Gastroesophageal sphincter (tissue), 3 donors: Measurements from ENCODE around the gene AMOTL1.

Experiments used
- EP300 ChIP-seq: sonication (generic); formaldehyde crosslinking; IDR thresholded peaks from one replicate; pipeline ENCODE4 v1.6.1; 2017; ENCODE audit warnings: antibody characterized with exemption, mild to moderate bottlenecking
- POLR2A ChIP-seq, 2 donors: fragments of 450-650 bp; IDR thresholded peaks; one replicate each; pipeline ENCODE4 v1.6.1; 2017; ENCODE audit warnings: antibody characterized with exemption in 2 of 2, mild to moderate bottlenecking in 2 of 2, moderate library complexity in 1 of 2
- TF ChIP-seq, protein P1 (sequence below), 4 experiments: fragments of 200-600 bp in 2 of 4; fragments of 450-650 bp in 2 of 4; sonication (generic) in 1 of 4; IDR thresholded peaks; one replicate each; pipeline ENCODE4 v1.5.1; 2017 to 2019; ENCODE audit warnings: antibody characterized with exemption in 4 of 4, mild to moderate bottlenecking in 2 of 4, moderate library complexity in 2 of 4

DNA sequence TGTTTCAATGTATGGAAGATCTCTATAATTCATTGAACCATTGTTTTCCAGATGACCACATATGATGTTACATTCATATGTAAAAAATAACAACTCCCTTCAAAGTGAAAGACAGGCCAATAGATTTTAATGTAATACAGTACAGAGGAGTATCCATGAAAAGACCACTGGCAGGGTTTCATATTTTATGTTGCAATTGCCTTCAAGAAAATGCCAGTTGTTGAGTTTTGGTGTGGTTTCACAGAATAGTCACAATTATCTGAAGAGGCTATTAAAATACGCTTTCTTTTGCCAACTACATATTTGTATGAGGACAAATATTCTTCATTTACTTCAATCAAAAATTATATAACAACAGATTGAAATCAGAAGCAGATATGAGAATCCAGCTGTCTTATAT is 14.3 kb downstream of the AMOTL1 start:
- TF ChIP-seq, protein P1, sequence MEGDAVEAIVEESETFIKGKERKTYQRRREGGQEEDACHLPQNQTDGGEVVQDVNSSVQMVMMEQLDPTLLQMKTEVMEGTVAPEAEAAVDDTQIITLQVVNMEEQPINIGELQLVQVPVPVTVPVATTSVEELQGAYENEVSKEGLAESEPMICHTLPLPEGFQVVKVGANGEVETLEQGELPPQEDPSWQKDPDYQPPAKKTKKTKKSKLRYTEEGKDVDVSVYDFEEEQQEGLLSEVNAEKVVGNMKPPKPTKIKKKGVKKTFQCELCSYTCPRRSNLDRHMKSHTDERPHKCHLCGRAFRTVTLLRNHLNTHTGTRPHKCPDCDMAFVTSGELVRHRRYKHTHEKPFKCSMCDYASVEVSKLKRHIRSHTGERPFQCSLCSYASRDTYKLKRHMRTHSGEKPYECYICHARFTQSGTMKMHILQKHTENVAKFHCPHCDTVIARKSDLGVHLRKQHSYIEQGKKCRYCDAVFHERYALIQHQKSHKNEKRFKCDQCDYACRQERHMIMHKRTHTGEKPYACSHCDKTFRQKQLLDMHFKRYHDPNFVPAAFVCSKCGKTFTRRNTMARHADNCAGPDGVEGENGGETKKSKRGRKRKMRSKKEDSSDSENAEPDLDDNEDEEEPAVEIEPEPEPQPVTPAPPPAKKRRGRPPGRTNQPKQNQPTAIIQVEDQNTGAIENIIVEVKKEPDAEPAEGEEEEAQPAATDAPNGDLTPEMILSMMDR (IDR thresholded peaks at IDR 0.05) = no peak
- TF ChIP-seq POLR2A (IDR thresholded peaks at IDR 0.05) = no peak
- no peak for TF ChIP-seq EP300
